GM19099 (cell line): Measurements from ENCODE around the gene KCNN3.

ENCODE experiments used
- POLR2A ChIP-seq: IDR thresholded peaks from 3 replicates; pipeline ENCODE4 v1.6.1; 2011; ENCODE audit warnings: low read depth; ENCODE audit not compliant: insufficient read length; ENCODE audit errors: extremely low read depth

KCNN3 gene

GRCh38 chr1:154856544-154856943 lies 13.5 kb downstream of the KCNN3 start:
- no peak for TF ChIP-seq POLR2A

GRCh38 chr1:154856049-154856448 lies 14.0 kb downstream of the KCNN3 start:
- TF ChIP-seq POLR2A = no peak

GRCh38 chr1:154855186-154855851 lies 14.8 kb downstream of the KCNN3 start:
- no peak for TF ChIP-seq POLR2A

- TF ChIP-seq POLR2A = no peak
Measured at GRCh38 chr1:154852845-154853244, 17.2 kb downstream of the KCNN3 start.

- TF ChIP-seq POLR2A = no peak
Measured at GRCh38 chr1:154851392-154852177, 18.5 kb downstream of the KCNN3 start.

GRCh38 chr1:154849645-154850131 lies 20.4 kb downstream of the KCNN3 start:
- no peak for TF ChIP-seq POLR2A

GRCh38 chr1:154848983-154849382 lies 21.1 kb downstream of the KCNN3 start:
- no peak for TF ChIP-seq POLR2A

- TF ChIP-seq POLR2A = no peak
Measured at GRCh38 chr1:154847891-154848290, 22.2 kb downstream of the KCNN3 start.

GRCh38 chr1:154846565-154847442 lies 23.3 kb downstream of the KCNN3 start:
- no peak for TF ChIP-seq POLR2A

- no peak for TF ChIP-seq POLR2A
Measured at GRCh38 chr1:154845879-154846278, 24.2 kb downstream of the KCNN3 start.

- no peak for TF ChIP-seq POLR2A
Measured at GRCh38 chr1:154845174-154845573, 24.9 kb downstream of the KCNN3 start.

GRCh38 chr1:154844297-154844681 lies 25.8 kb downstream of the KCNN3 start:
- no peak for TF ChIP-seq POLR2A

GRCh38 chr1:154843636-154844296 lies 26.3 kb downstream of the KCNN3 start:
- TF ChIP-seq POLR2A = no peak

GRCh38 chr1:154842635-154843034 lies 27.4 kb downstream of the KCNN3 start:
- TF ChIP-seq POLR2A = no peak

- no peak for TF ChIP-seq POLR2A
Measured at GRCh38 chr1:154841384-154841783, 28.7 kb downstream of the KCNN3 start.
